Measurements from ENCODE around the gene EEF1A1.
"Not testable (repeated sequence)": the region's sequence is repeated elsewhere in the genome, so short reads cannot be mapped to it uniquely, and the experiment has no call there.

EEF1A1 gene

GRCh38 chr6:73537677-73538076 lies 16.8 kb upstream of the EEF1A1 start:
- DNase-seq = no peak

GRCh38 chr6:73534628-73535027 lies 13.8 kb upstream of the EEF1A1 start:
- DNase-seq = no peak

GRCh38 chr6:73532293-73532692 lies 11.5 kb upstream of the EEF1A1 start:
- no peak for DNase-seq

GRCh38 chr6:73528897-73529296 lies 8.1 kb upstream of the EEF1A1 start:
- DNase-seq = no peak

- no peak for DNase-seq
Measured at GRCh38 chr6:73525546-73526330, 4.9 kb upstream of the EEF1A1 start.

GRCh38 chr6:73523434-73524123 lies 2.7 kb upstream of the EEF1A1 start:
- peak; percentile 75 to 77 for DNase-seq

GRCh38 chr6:73521351-73521985 lies 636 bp upstream of the EEF1A1 start:
- peak in 1 of 2 experiments; percentile 70 for DNase-seq

GRCh38 chr6:73519926-73520687 lies 725 bp downstream of the EEF1A1 start:
- DNase-seq = peak; percentile 79 to 85

GRCh38 chr6:73518982-73519881 lies 1.6 kb downstream of the EEF1A1 start:
- not testable (repeated sequence) for DNase-seq

GRCh38 chr6:73518100-73518981 lies 2.5 kb downstream of the EEF1A1 start:
- DNase-seq = not testable (repeated sequence)

- DNase-seq = no peak
Measured at GRCh38 chr6:73516514-73517489, 4.0 kb downstream of the EEF1A1 start.

- DNase-seq = no peak
Measured at GRCh38 chr6:73515204-73515655, 5.6 kb downstream of the EEF1A1 start.

GRCh38 chr6:73514746-73515110 lies 6.1 kb downstream of the EEF1A1 start:
- DNase-seq = no peak

GRCh38 chr6:73513496-73513854 lies 7.4 kb downstream of the EEF1A1 start:
- DNase-seq = no peak

GRCh38 chr6:73511796-73512195 lies 9.0 kb downstream of the EEF1A1 start:
- no peak for DNase-seq

- DNase-seq = no peak
Measured at GRCh38 chr6:73509851-73510250, 11.0 kb downstream of the EEF1A1 start.

- no peak for DNase-seq
Measured at GRCh38 chr6:73508776-73509175, 12.1 kb downstream of the EEF1A1 start.

- no peak for DNase-seq
Measured at GRCh38 chr6:73506246-73506645, 14.6 kb downstream of the EEF1A1 start.

GRCh38 chr6:73505705-73506104 lies 15.1 kb downstream of the EEF1A1 start:
- not testable (repeated sequence) for DNase-seq

- no peak for DNase-seq
Measured at GRCh38 chr6:73505142-73505541, 15.7 kb downstream of the EEF1A1 start.

All from stimulated activated CD4-positive, alpha-beta T cell treated with anti-CD3 and anti-CD28 coated beads, Interleukin-4, amount 100 ng/mL, for 4 hours (primary cell).